Tongue (tissue), 2 donors: ENCODE data around the gene F2. TPM values are rescaled to one million over a fixed set of nuclear protein-coding genes. Genes with fewer than 3 reads are reported as not detected.

Experiments
- DNase-seq: peaks from one replicate; pipeline ENCODE4 v3.0.0-alpha.2; 2015
- total RNA-seq: library from RNA; depleted of rRNA; stranded (reverse); fragments of >200 nt; gene quantifications from one replicate; pipeline ENCODE4 v1.2.3, GENCODE V29; 2014

Gene F2
- total RNA-seq, 1 donor from 2014 or later, result not detected

GRCh38 chr11:46718155-46719019 lies 626 bp upstream of the F2 start:
- no peak for DNase-seq

GRCh38 chr11:46719543-46720218 lies 668 bp downstream of the F2 start:
- no peak for DNase-seq

GRCh38 chr11:46721286-46721685 lies 2.3 kb downstream of the F2 start:
- DNase-seq, result no peak

GRCh38 chr11:46722566-46723358 lies 3.7 kb downstream of the F2 start:
- no peak for DNase-seq

GRCh38 chr11:46723359-46723680 lies 4.3 kb downstream of the F2 start:
- no peak for DNase-seq

- DNase-seq, result no peak
Observed at GRCh38 chr11:46724088-46724487, 5.1 kb downstream of the F2 start.

GRCh38 chr11:46725338-46726205 lies 6.6 kb downstream of the F2 start:
- DNase-seq, result no peak

- DNase-seq, result no peak
Observed at GRCh38 chr11:46726206-46726862, 7.3 kb downstream of the F2 start.

GRCh38 chr11:46727952-46728658 lies 9.1 kb downstream of the F2 start:
- no peak for DNase-seq

GRCh38 chr11:46728659-46729040 lies 9.6 kb downstream of the F2 start:
- no peak for DNase-seq

- no peak for DNase-seq
Observed at GRCh38 chr11:46729110-46730027, 10.4 kb downstream of the F2 start.

- DNase-seq, result no peak
Observed at GRCh38 chr11:46731545-46731944, 12.5 kb downstream of the F2 start.

GRCh38 chr11:46733234-46733633 lies 14.2 kb downstream of the F2 start:
- DNase-seq, result no peak

- no peak for DNase-seq
Observed at GRCh38 chr11:46736146-46736545, 17.1 kb downstream of the F2 start.

- no peak for DNase-seq
Observed at GRCh38 chr11:46736615-46737014, 17.6 kb downstream of the F2 start.

- no peak for DNase-seq
Observed at GRCh38 chr11:46737699-46738098, 18.7 kb downstream of the F2 start.

- DNase-seq, result no peak
Observed at GRCh38 chr11:46738887-46739286, 19.9 kb downstream of the F2 start.

GRCh38 chr11:46741600-46742484 lies 22.8 kb downstream of the F2 start:
- DNase-seq, result no peak

- DNase-seq, result no peak
Observed at GRCh38 chr11:46743043-46743442, 24.0 kb downstream of the F2 start.
